DMS153 treated with DMSO at 0.1 percent for 48 hours (cell line): ENCODE data around the gene INHBB.
"Not testable (repeated sequence)": the region's sequence is repeated elsewhere in the genome, so short reads cannot be mapped to it uniquely, and the experiment has no call there.

ENCODE experiments used
- DNase-seq: peaks from one replicate; lab custom pipeline; 2025; ENCODE audit not compliant: unreplicated experiment; lab: John Stamatoyannopoulos, UW

INHBB gene

GRCh38 chr2:120378605-120379004 is 32.7 kb downstream of the INHBB start:
- DNase-seq: no peak

DNA sequence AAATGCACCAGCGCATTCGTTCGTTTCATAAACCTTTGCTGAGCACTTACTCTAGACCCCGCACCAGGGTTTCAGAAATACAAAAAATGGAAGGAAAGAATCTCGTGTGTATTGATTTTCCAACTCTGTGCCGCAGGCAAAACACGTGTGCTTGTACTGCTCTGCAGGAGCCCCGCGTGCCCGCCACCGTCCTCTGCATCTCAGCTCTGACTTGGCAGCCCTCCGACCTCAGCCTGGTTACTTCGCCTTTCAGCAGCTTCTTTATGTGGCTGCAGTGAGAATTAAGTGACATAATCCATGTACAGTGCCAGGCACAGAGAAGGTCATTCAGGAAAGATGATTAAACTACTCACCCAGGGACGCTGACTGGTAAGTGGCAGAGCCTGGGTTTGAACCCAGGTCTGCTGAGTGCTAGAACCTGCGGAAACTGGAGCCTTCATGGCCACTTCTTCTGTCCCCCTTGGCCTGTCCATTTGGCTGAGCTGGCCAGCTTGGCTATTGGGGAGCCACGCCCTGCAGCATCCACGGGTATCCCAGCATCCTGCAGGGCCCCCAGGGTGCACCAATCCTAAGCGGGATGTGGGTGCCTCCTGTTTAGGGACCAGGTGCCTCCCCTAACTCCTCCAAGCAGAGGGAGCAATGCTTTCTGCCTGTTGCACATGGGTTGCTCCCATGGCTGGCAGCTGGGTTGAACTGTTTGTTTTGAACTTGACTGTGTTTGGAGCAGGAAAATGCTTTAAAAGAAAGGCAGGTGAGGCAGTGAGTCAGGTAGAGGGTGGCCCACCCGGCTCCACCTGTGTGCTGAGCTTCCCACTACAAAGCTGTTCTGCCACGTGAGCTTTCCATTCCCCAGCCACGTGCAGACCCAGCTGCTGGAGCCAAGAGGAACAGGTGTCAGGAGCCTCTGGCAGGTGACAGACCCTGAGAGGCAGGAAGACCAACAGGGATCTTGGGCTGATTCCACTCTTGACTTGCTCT is 34.3 kb downstream of the INHBB start:
- peak; percentile 87 for DNase-seq

GRCh38 chr2:120381192-120381591 is 35.3 kb downstream of the INHBB start:
- DNase-seq: no peak

- DNase-seq: no peak
These were observed 35.7 kb downstream of the INHBB start for GRCh38 chr2:120381661-120382060.

- DNase-seq: no peak
These were observed 36.7 kb downstream of the INHBB start for GRCh38 chr2:120382541-120383144.

- no peak for DNase-seq
These were observed 37.3 kb downstream of the INHBB start for GRCh38 chr2:120383191-120383590.

- DNase-seq: no peak
These were observed 37.9 kb downstream of the INHBB start for GRCh38 chr2:120383631-120384340.

- no peak for DNase-seq
These were observed 38.8 kb downstream of the INHBB start for GRCh38 chr2:120384486-120385354.

GRCh38 chr2:120385355-120386127 is 39.6 kb downstream of the INHBB start:
- no peak for DNase-seq

- DNase-seq: no peak
These were observed 42.5 kb downstream of the INHBB start for GRCh38 chr2:120388222-120389035.

- no peak for DNase-seq
These were observed 43.1 kb downstream of the INHBB start for GRCh38 chr2:120389036-120389391.

DNA sequence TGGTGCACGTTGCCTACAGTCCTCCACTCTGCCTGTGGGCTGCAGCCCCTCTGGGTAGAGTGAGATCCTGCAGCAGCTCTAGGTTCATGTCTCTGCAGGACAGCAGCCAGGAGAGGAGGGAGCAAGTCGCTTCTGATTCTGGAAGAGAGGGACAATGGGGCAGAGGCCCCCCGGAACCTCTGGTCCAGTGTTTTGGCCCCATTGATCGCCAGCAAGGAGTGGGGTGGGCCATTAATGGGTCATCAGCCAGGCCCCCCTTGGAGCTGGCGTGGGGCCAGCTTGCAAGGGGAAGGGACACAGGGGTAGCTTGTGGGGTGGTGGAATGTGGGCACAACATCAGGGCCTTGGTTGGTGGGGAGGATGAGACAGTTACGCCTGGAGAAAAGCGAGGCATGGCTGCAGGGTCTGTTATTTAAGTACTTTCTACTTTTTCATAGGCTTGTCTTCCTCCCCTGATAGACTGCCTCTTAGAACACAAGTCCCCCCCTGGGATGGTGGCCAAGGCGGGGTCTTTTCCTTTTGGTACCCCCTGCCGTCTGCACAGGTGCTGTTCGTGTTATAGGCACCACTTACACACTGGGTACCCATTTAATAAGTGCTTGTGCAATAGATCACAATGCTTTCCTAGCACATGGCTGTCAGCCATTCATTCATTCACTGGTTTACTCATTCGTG is 44.6 kb downstream of the INHBB start:
- no peak for DNase-seq

GRCh38 chr2:120391382-120391781 is 45.4 kb downstream of the INHBB start:
- DNase-seq: not testable (repeated sequence)

DNA sequence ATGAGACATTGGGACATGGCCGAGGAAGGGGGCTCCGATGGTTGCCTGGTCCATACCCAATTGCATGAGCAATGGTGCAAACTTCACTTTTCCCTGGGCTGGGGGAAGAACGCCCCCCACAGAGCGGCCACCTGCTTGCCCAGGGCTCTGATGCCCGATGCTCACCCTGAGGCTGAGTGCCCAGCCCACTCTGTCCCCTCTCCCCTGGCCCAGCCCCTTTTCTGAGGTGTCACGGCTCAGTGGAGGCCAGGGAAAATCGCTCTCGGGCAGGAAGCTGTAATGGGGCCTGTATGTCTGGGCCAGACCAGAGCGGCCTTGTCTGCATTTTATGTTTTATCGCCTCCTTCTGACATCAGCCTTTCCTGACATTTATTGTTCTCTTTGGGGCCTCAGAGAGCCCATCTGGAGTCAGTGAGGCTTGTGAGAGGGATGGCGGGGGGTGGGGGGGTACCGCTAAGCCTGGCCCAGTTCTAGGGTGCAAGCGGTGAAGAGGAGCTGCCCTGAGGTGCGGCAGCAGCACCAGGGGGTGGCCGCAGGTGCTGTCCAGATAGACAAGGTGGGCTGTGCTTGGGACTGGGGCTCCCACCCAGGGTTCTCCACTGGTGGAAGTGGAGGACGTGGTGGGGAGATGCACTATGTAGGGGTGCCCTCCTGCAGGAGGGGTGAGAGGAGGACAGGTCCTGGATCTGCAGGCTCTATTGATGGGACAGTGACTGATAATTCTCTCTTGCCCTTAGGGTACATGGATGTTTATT is 46.2 kb downstream of the INHBB start:
- DNase-seq: no peak

DNA sequence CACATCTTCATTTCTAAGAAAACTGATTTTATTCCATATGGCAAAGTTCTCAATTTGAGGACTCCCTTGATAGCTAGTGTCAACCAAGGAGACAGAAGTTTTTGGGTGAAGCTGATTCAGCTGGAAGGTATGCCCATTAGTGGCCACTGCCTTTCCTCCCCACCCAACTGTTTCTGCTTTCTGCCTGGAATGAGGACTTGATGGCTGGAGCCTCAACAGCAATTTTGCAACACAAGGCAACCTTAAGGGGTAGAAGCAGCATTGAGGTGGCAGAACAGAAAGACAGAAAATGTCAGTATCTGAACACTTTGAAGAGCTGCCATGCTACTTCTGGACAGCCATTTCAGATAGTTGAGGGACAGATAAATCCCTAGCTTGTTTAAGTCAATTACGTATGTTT is 47.0 kb downstream of the INHBB start:
- DNase-seq: no peak

DNA sequence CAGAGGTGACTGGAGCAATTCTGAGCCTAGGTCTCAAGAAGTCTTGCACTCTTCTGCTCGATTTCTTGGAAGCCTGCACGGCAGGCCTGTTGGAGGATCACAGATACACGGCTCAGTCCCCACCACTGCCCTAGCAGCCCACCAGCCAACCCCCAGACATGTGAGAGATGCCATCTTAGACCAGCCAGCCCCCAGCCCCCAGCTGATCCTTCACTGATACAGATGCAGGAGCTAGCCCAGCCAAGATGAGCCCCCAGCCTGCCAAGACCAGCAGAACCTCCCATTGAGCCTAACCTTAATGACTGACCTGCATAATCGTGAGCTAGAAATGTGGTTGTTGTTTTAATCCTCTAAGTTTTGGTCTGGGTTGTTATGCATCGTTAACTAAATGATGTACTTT is 47.5 kb downstream of the INHBB start:
- no peak for DNase-seq

DNA sequence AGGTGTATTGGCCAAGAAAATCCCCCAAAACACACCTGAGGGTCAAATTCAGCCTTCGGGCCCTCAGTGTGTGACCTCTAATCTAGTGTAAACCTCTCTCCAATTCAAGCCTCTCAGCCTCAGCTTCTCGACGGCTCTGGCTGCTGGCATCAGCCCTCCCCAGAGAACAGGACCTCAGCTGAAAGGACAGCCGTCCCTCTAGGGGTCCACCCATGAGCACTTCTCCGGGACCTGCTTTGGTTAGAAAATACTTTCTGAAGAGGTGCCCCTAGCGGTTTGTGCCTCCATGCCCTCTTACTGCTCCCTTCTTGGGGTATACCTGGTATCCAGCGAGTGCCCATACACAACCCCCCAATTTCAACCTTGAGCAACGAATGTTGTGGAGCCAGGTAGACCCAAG is 48.8 kb downstream of the INHBB start:
- DNase-seq: no peak
